ENCODE data around the gene UFL1. TPM values are rescaled to one million over a fixed set of nuclear protein-coding genes. Genes with fewer than 3 reads are reported as not detected.

The UFL1 gene
- total RNA-seq = 27.3 and 41.2 TPM in 2 replicates

GRCh38 chr6:96521644-96522464 is at the start of gene UFL1:
TSS of gene UFL1 (plus strand) at chr6:96521806. CDS start at chr6:96521874, 68 bp downstream.

GRCh38 chr6:96562886-96563285 is 41.3 kb downstream of the UFL1 start, which contains the start of gene FHL5:
TSS of gene FHL5 (plus strand) at chr6:96563128. CDS start at chr6:96603614, 40,486 bp downstream.

Other genes starting within 250 kb of the UFL1 start
- not detected in 2 replicates for gene FHL5, start 41.3 kb downstream of the UFL1 start, total RNA-seq